Central memory CD8-positive, alpha-beta T cell (primary cell): ENCODE data around the gene ADGB.

Source experiments
- ATAC-seq: fragments of 150-1000 bp; cut with Tn5 transposase; replicated peaks from 2 replicates; pipeline ENCODE4 v1.10.0; 2022; ENCODE audit warnings: mild to moderate bottlenecking, moderate FRiP score, moderate number of reproducible peaks; ENCODE audit not compliant: poor library complexity, severe bottlenecking; ENCODE audit errors: extremely low read depth
- DNase-seq, 2 donors: peaks; one replicate each; pipeline ENCODE4 v3.0.0; 2021; ENCODE audit warnings: low spot score in 2 of 2
- H3K27ac Mint-ChIP-seq: one replicate; pipeline ENCODE4 v1.8.0; 2022; ENCODE audit warnings: low read depth, mild to moderate bottlenecking, moderate library complexity, mixed read lengths
- H3K27me3 Mint-ChIP-seq: one replicate; pipeline ENCODE4 v1.8.0; 2022; ENCODE audit warnings: mixed read lengths
- H3K36me3 Mint-ChIP-seq: one replicate; pipeline ENCODE4 v1.8.0; 2022; ENCODE audit warnings: mild to moderate bottlenecking, moderate library complexity, mixed read lengths; ENCODE audit not compliant: insufficient read depth
- H3K4me1 Mint-ChIP-seq: one replicate; pipeline ENCODE4 v1.8.0; 2022; ENCODE audit warnings: mixed read lengths
- H3K4me3 Mint-ChIP-seq: one replicate; pipeline ENCODE4 v1.8.0; 2022; ENCODE audit warnings: mild to moderate bottlenecking, moderate library complexity, mixed read lengths
- H3K9me3 Mint-ChIP-seq: one replicate; pipeline ENCODE4 v1.8.0; 2022; ENCODE audit warnings: mixed read lengths

Gene ADGB

DNA sequence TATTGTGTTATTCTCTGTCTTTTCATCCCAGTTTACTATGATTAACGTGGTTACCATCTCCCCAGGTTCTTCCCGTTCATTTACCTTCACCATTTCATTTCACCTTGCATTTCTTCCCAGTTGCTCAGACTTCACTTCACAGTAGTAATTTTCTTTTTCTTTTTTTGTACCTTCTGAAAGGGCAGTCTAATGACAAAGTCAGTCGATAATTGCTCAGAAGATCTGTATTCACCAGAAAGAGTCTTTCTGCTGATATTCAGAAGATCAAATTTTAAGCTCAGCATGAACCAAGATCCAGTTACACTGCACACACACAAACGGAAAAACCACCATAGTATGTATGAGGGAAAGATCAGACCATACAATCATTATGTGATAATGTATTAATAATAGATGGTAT is 265.5 kb downstream of the ADGB start:
- H3K4me1 Mint-ChIP-seq: no peaks in the 10 kb centered on the region
- no peak overlapping the region for H3K27ac Mint-ChIP-seq
- DNase-seq (no peak), ATAC-seq (no peak)
- H3K9me3 Mint-ChIP-seq: no peaks in the 10 kb centered on the region
- no peaks in the 10 kb centered on the region for H3K36me3 Mint-ChIP-seq
- peaks cover 9% of the 10 kb centered on the region for H3K27me3 Mint-ChIP-seq
- no peak overlapping the region for H3K4me3 Mint-ChIP-seq

DNA sequence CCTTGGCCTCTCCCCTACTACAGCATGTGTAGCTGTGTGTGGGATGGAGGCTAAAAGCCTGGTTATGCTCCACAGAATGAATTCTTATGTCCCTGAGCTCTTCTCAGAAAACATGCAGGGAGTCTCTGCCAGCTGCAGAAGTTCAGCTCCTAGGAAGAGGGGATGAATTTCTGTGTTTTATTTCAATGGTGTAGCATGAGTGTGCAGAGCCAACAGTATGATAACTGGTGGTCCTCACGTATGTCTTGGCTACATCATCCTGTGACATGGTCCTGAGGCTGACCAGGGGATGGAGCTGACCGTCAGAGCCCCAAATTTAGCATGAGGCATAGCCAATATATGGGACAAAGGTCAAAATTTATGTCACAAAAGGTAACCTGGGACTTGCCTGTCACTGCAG is 266.1 kb downstream of the ADGB start:
- H3K27me3 Mint-ChIP-seq: peaks cover 15% of the 10 kb centered on the region
- DNase-seq (no peak), ATAC-seq (no peak)
- H3K4me1 Mint-ChIP-seq: no peaks in the 10 kb centered on the region
- no peaks in the 10 kb centered on the region for H3K9me3 Mint-ChIP-seq
- H3K36me3 Mint-ChIP-seq: no peaks in the 10 kb centered on the region
- H3K4me3 Mint-ChIP-seq: no peak overlapping the region
- H3K27ac Mint-ChIP-seq: no peak overlapping the region
